Fibroblast of skin of right biceps (primary cell): ENCODE results near the gene ACP3.
A peak's percentile ranks its signal among the peaks of the same experiment; 100 is the strongest.
"Not testable (repeated sequence)": the region's sequence is repeated elsewhere in the genome, so short reads cannot be mapped to it uniquely, and the experiment has no call there.

ENCODE experiments used
- DNase-seq: peaks from one replicate; pipeline ENCODE4 v3.0.0-alpha.2; 2013

Gene ACP3

GRCh38 chr3:132368962-132369361 is 51.8 kb downstream of the ACP3 start:
- no peak for DNase-seq

- DNase-seq, result not testable (repeated sequence)
Observed at GRCh38 chr3:132376945-132377354, 59.7 kb downstream of the ACP3 start.

GRCh38 chr3:132378048-132378762 is 61.0 kb downstream of the ACP3 start:
- DNase-seq, result no peak

GRCh38 chr3:132378846-132379245 is 61.6 kb downstream of the ACP3 start:
- DNase-seq, result no peak

- no peak for DNase-seq
Observed at GRCh38 chr3:132380920-132381319, 63.7 kb downstream of the ACP3 start.

- no peak for DNase-seq
Observed at GRCh38 chr3:132381348-132381944, 64.2 kb downstream of the ACP3 start.

GRCh38 chr3:132382267-132382666 is 65.1 kb downstream of the ACP3 start:
- DNase-seq, result no peak

- no peak for DNase-seq
Observed at GRCh38 chr3:132382688-132383194, 65.5 kb downstream of the ACP3 start.

GRCh38 chr3:132386259-132386658 is 69.1 kb downstream of the ACP3 start:
- no peak for DNase-seq

- DNase-seq, result not testable (repeated sequence)
Observed at GRCh38 chr3:132392675-132393074, 75.5 kb downstream of the ACP3 start.

- peak; percentile 46 for DNase-seq
Observed at GRCh38 chr3:132394320-132394719, 77.1 kb downstream of the ACP3 start.

- no peak for DNase-seq
Observed at GRCh38 chr3:132395126-132395525, 77.9 kb downstream of the ACP3 start.

- DNase-seq, result no peak
Observed at GRCh38 chr3:132396255-132396654, 79.0 kb downstream of the ACP3 start.

GRCh38 chr3:132396776-132397175 is 79.6 kb downstream of the ACP3 start:
- DNase-seq, result not testable (repeated sequence)

- peak; percentile 47 for DNase-seq
Observed at GRCh38 chr3:132399054-132399929, 82.1 kb downstream of the ACP3 start.

- DNase-seq, result no peak
Observed at GRCh38 chr3:132401255-132401654, 84.0 kb downstream of the ACP3 start.

GRCh38 chr3:132404276-132404675 is 87.1 kb downstream of the ACP3 start:
- no peak for DNase-seq

- DNase-seq, result no peak
Observed at GRCh38 chr3:132405188-132405587, 88.0 kb downstream of the ACP3 start.

GRCh38 chr3:132405609-132406299 is 88.5 kb downstream of the ACP3 start:
- DNase-seq, result no peak

GRCh38 chr3:132406587-132406986 is 89.4 kb downstream of the ACP3 start:
- DNase-seq, result no peak

- DNase-seq, result no peak
Observed at GRCh38 chr3:132407025-132407424, 89.8 kb downstream of the ACP3 start.
